Medulla oblongata (tissue), 1 donor: Measurements from ENCODE around the gene SLC12A8.

ENCODE experiments used
- DNase-seq: peaks from one replicate; pipeline ENCODE4 v3.0.0-alpha.2; 2015; ENCODE audit errors: extremely low spot score

SLC12A8 gene

GRCh38 chr3:125186800-125187598 is 25.5 kb downstream of the SLC12A8 start:
- DNase-seq: no peak

- no peak for DNase-seq
Measured at GRCh38 chr3:125186261-125186787, 26.2 kb downstream of the SLC12A8 start.

DNA sequence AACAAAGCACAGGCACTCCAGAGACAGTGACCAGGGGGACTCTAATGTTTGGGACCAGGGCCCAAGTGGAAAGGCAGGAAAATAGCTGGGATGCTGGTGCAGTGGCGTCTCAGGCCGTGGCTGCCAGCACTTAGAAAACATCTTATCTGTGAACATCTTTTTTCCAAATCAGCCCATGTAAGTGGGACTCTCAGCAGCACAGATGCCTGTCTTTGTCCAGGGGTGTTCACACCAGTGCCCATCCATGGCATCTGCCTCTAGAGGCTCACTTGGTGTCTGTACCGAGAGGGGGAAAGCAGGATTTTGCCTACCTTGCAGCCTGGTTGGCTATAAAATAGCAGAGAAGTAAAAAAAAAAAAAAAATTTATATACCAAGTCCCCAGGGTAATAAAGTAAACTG is 26.7 kb downstream of the SLC12A8 start:
- DNase-seq: no peak

- DNase-seq: peak; percentile 37
Measured at GRCh38 chr3:125179884-125180240, 32.7 kb downstream of the SLC12A8 start.

DNA sequence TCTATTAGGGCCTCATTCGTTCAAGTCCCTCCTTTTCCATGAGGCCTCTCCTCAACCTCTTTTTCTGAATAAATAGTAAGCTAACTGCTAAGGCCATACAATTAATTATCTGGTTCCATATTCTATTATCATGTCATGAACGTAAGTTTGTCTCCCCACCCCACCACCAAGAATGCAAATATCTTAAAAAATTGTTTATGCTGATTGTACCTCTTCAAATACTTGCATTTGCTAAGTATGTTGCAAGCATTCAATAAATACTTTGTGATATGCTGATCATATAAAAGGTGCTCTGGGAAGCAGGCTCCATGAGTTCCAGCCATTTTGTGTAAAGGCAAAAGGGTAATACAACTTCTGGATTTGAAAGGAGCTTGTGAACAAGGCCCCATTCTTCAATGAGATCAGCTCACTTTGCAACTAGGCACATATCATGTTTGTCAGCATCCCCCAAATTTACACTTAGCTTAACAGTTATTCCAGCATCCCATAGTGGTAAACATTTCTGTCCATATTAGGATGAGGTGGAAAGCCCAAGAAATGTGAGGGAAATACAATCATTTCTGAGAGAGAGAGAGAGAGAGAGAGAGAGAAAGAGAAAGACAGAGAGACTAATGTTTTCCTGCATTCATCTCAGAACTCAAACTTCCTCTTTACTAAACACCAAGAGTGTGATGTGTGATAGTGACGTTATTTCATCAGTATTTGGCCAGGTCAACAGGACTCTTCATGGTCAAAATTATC is 33.2 kb downstream of the SLC12A8 start:
- peak; percentile 13 for DNase-seq

GRCh38 chr3:125177746-125178145 is 34.8 kb downstream of the SLC12A8 start:
- no peak for DNase-seq

DNA sequence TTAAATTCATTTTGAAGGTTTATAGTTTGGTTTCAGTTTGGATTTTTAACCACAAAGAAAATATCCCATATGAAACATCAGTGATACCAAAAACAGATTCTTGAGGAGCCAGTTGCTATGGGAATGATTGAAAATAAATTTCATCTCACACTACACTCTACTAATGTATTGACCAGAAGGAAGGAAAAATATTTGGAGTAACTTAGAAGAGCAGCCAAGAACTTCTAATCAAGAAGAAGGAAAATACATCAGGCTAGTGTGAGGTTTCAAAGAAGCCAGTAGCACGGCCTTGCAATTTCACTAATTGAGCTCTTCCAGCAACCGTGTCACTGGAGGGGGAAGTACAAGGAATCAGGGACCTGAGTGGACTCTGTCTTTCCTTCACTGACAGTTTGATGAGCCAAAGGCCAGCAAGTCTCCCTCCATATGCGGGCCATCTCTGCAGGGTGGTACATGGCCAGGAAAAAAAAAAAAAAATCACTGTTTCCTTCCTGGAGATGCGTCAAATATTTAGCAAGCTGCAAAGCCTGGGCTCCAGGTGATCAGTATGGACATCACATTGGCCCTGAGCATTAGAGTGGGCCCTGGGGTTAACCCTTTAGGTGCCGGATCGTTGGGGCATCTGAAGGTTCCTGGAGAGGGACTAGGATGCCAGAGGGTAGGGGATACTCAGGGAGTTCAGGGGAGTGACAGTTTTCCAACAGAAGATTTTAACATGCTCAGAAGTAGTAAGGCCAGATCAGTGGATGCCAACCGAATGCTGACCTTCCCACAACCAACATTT is 37.1 kb downstream of the SLC12A8 start:
- no peak for DNase-seq

- DNase-seq: no peak
Measured at GRCh38 chr3:125172346-125172745, 40.2 kb downstream of the SLC12A8 start.

GRCh38 chr3:125168711-125169393 is 43.7 kb downstream of the SLC12A8 start:
- no peak for DNase-seq

DNA sequence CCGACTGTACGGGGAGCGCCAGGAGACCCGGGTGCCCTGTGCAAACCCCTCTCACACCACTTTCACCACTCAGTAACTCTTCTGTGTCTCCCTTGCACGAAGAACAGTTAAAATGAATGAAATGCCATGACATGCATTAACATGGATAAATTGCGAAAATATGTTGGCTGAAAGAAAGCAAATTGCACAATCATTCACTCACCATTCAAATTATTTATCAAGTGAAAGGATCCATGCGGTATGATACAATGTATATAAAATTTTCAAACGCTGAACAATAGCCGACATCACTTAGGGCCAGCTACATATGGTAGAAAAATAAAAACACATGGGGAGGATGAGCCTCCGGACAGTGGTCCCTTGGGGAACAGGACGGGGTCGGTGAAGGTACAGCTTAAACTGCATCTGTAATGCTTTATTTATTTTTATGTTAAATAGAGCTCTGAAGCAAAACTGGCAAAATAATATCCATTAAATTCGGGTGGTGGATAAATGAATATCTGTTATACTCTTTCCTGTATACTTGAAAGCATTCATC is 45.9 kb downstream of the SLC12A8 start:
- no peak for DNase-seq

DNA sequence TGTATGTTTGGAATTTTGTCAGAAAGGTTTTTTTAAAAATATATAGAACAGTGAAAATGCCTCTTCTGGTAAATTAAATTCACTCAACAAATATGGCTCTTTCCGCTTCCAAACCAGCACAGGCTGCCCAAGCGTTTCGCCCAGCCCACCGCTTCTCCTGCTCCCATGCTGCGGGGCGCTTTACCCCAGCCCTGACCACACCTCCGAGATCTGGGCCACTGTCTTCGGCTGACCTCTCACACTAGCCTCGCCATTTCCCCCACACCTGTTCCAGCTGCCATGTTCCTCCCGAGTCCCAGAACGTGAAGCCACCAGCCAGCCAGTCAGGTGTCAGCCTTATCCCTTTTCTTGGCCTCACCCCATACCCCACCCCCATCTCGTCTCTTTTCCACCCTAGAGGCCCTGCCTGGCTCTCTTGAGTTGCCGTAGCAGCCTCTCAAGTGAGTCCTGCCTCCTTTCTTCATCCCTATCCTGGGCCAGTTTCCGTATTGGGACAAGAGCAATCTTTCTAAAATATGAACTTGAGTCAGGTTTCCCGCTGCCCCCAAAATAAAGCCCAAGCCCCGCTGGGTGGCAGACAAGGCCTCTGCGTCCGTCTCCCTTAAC is 46.5 kb downstream of the SLC12A8 start:
- DNase-seq: no peak

- DNase-seq: peak; percentile 74
Measured at GRCh38 chr3:125165189-125165947, 47.2 kb downstream of the SLC12A8 start.

GRCh38 chr3:125163739-125164601 is 48.6 kb downstream of the SLC12A8 start:
- peak; percentile 61 for DNase-seq

- no peak for DNase-seq
Measured at GRCh38 chr3:125161607-125162219, 50.8 kb downstream of the SLC12A8 start.

DNA sequence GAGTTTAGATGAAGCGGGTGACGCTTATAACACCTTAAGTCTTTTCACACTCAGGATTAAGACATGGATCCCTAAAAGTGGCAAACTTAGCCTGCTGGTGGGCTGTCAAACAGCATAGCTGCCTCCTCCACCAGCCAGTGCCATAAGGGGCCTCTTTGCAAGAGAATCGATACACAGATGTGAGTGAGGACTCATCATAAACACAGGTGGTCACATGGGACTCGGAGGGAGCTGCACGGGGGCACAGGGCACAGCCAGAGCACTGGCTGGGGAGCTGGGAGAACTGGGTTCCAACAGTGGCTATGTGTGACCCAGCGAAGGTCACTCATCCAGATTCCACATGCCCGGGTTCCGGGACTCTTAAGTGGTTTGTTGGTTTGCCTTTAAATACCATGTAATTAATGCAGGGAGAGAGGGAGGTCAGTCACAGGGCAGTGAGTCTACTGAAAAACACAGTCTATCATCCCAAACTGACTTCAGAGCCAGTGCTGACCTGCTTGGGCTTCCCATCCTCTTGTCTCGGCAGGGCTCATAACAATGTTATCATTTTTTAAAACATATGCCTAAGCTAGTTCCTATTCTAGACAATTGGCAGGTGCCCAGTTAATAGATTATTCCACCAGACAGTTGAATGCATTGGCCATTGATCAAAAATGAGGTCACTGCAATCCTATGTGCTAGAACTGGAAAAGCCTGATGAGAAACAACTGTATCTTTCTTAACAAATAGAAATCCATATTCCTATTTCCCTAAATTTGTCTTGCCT is 51.8 kb downstream of the SLC12A8 start:
- no peak for DNase-seq

- no peak for DNase-seq
Measured at GRCh38 chr3:125157183-125157582, 55.4 kb downstream of the SLC12A8 start.

DNA sequence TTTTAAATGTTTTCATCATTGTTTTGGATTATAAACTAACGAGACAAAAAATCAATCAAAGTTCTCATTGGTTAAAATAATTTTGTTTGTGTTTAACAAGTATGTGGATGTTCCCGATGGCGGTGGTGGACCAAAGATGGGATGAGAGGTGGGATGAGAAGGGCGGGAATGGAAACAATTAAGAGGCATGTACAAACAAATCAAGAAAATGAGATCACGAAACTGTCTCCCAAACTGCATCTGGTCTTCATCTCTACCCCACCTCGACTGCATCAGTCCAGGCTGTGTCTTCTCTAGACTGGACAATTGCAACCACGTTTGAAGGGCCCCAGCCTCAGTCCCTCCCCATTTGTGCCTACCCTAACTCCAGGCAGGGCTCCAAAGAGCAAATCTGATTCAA is 56.1 kb downstream of the SLC12A8 start:
- no peak for DNase-seq

GRCh38 chr3:125154800-125155269 is 57.7 kb downstream of the SLC12A8 start:
- DNase-seq: peak; percentile 55
